Immature natural killer cell (primary cell): ENCODE measurements around the gene TFPI. TPM values are rescaled to one million over a fixed set of nuclear protein-coding genes. Genes with fewer than 3 reads are reported as not detected.

Experiments used
- DNase-seq, 3 donors: peaks; one replicate each; pipeline ENCODE4 v3.0.0; 2022; ENCODE audit warnings: mixed read lengths in 1 of 3
- H3K27ac Mint-ChIP-seq, 6 donors: one replicate each; pipeline ENCODE4 v1.8.0; 2020; ENCODE audit warnings: mixed read lengths in 6 of 6, mild to moderate bottlenecking in 5 of 6, inconsistent platforms in 4 of 6, moderate library complexity in 3 of 6
- H3K27me3 Mint-ChIP-seq, 3 donors: one replicate each; pipeline ENCODE4 v1.8.0; 2020 to 2021; ENCODE audit warnings: low read depth in 3 of 3, mild to moderate bottlenecking in 3 of 3, mixed read lengths in 3 of 3, moderate library complexity in 3 of 3, inconsistent platforms in 1 of 3
- H3K36me3 Mint-ChIP-seq, 3 donors: one replicate each; pipeline ENCODE4 v1.8.0; 2020; ENCODE audit warnings: mixed read lengths in 3 of 3, inconsistent platforms in 2 of 3, mild to moderate bottlenecking in 2 of 3
- H3K4me1 Mint-ChIP-seq, 2 donors: one replicate each; pipeline ENCODE4 v1.8.0; 2020; ENCODE audit warnings: inconsistent platforms in 2 of 2, mild to moderate bottlenecking in 2 of 2, mixed read lengths in 2 of 2, moderate library complexity in 1 of 2
- H3K4me3 Mint-ChIP-seq, 5 donors: one replicate each; pipeline ENCODE4 v1.8.0; 2020; ENCODE audit warnings: mild to moderate bottlenecking in 5 of 5, mixed read lengths in 5 of 5, inconsistent platforms in 3 of 5, moderate library complexity in 3 of 5
- H3K9me3 Mint-ChIP-seq, 6 donors: one replicate each; pipeline ENCODE4 v1.8.0; 2020; ENCODE audit warnings: mild to moderate bottlenecking in 6 of 6, mixed read lengths in 6 of 6, inconsistent platforms in 4 of 6, moderate library complexity in 3 of 6
- polyA plus RNA-seq, 3 donors: library from polyadenylated mRNA; unstranded; fragments of 300-500 nt; fragmentation: Illumina TruSeq; gene quantifications; one replicate each; pipeline ENCODE4 v1.2.3, GENCODE V29; 2021

Gene TFPI
- polyA plus RNA-seq, 3 donors from 2014 or later = 0.59 TPM; not detected in 2

- no peaks in the 10 kb centered on the region for H3K4me1 Mint-ChIP-seq
- H3K4me3 Mint-ChIP-seq = no peak overlapping the region
- peaks cover 0 to 4% (median 2%) of the 10 kb centered on the region in 6 donors for H3K9me3 Mint-ChIP-seq
- H3K27ac Mint-ChIP-seq = no peak overlapping the region
- H3K27me3 Mint-ChIP-seq = no peaks in the 10 kb centered on the region
- no peak for DNase-seq
- H3K36me3 Mint-ChIP-seq = no peaks in the 10 kb centered on the region
Measured at GRCh38 chr2:187497858-187498463, 56.3 kb downstream of the TFPI start.

- H3K4me1 Mint-ChIP-seq = no peaks in the 10 kb centered on the region
- no peaks in the 10 kb centered on the region for H3K27me3 Mint-ChIP-seq
Measured at GRCh38 chr2:187497140-187497539, 57.1 kb downstream of the TFPI start.

GRCh38 chr2:187495324-187495723 is 58.9 kb downstream of the TFPI start:
- H3K4me3 Mint-ChIP-seq = no peak overlapping the region
- peaks cover 0 to 10% (median under 1%) of the 10 kb centered on the region in 6 donors for H3K9me3 Mint-ChIP-seq
- H3K27me3 Mint-ChIP-seq = no peaks in the 10 kb centered on the region
- no peak for DNase-seq
- H3K36me3 Mint-ChIP-seq = no peaks in the 10 kb centered on the region
- no peaks in the 10 kb centered on the region for H3K4me1 Mint-ChIP-seq
- no peak overlapping the region for H3K27ac Mint-ChIP-seq

More at GRCh38 chr2:187497140-187497539, 57.1 kb downstream of the TFPI start:
- Mint-ChIP-seq H3K9me3 (peaks cover 0 to 7% (median under 1%) of the 10 kb centered on the region in 6 donors), H3K27ac (no peak overlapping the region), H3K4me3 (no peak overlapping the region), H3K36me3 (no peaks in the 10 kb centered on the region)
- no peak for DNase-seq

GRCh38 chr2:187493877-187494568 is 60.2 kb downstream of the TFPI start:
- no peak for DNase-seq
- no peaks in the 10 kb centered on the region for H3K4me1 Mint-ChIP-seq
- H3K9me3 Mint-ChIP-seq = peaks cover 0 to 14% (median under 1%) of the 10 kb centered on the region in 6 donors
- no peaks in the 10 kb centered on the region for H3K27me3 Mint-ChIP-seq
- no peaks in the 10 kb centered on the region for H3K36me3 Mint-ChIP-seq
- no peak overlapping the region for H3K27ac Mint-ChIP-seq
- H3K4me3 Mint-ChIP-seq = no peak overlapping the region

- H3K27ac Mint-ChIP-seq = no peak overlapping the region
- H3K4me3 Mint-ChIP-seq = no peak overlapping the region
- H3K4me1 Mint-ChIP-seq = no peaks in the 10 kb centered on the region
- H3K27me3 Mint-ChIP-seq = no peaks in the 10 kb centered on the region
- no peak for DNase-seq
- H3K9me3 Mint-ChIP-seq = peaks cover 0 to 14% (median under 1%) of the 10 kb centered on the region in 6 donors
- H3K36me3 Mint-ChIP-seq = no peaks in the 10 kb centered on the region
Measured at GRCh38 chr2:187493180-187493579, 61.1 kb downstream of the TFPI start.

GRCh38 chr2:187486241-187486640 is 68.0 kb downstream of the TFPI start:
- Mint-ChIP-seq H3K9me3 (peaks cover 0 to 4% (median 0%) of the 10 kb centered on the region in 6 donors), H3K27me3 (no peaks in the 10 kb centered on the region), H3K4me1 (no peaks in the 10 kb centered on the region), H3K4me3 (no peak overlapping the region), H3K27ac (no peak overlapping the region), H3K36me3 (no peaks in the 10 kb centered on the region)
- DNase-seq = no peak

GRCh38 chr2:187485523-187485922 is 68.7 kb downstream of the TFPI start:
- Mint-ChIP-seq H3K4me1 (no peaks in the 10 kb centered on the region), H3K9me3 (peaks cover 0 to 6% (median 0%) of the 10 kb centered on the region in 6 donors), H3K4me3 (no peak overlapping the region), H3K36me3 (no peaks in the 10 kb centered on the region), H3K27me3 (no peaks in the 10 kb centered on the region), H3K27ac (no peak overlapping the region)
- DNase-seq = no peak

- H3K4me3 Mint-ChIP-seq = no peak overlapping the region
- H3K36me3 Mint-ChIP-seq = no peaks in the 10 kb centered on the region
- no peaks in the 10 kb centered on the region for H3K27me3 Mint-ChIP-seq
- H3K9me3 Mint-ChIP-seq = peaks cover 0 to 6% (median 3%) of the 10 kb centered on the region in 6 donors
- H3K27ac Mint-ChIP-seq = no peak overlapping the region
- H3K4me1 Mint-ChIP-seq = no peaks in the 10 kb centered on the region
- DNase-seq = no peak
Measured at GRCh38 chr2:187483537-187483936, 70.7 kb downstream of the TFPI start.

GRCh38 chr2:187482796-187483195 is 71.4 kb downstream of the TFPI start:
- Mint-ChIP-seq H3K4me1 (no peaks in the 10 kb centered on the region), H3K4me3 (no peak overlapping the region), H3K27ac (no peak overlapping the region), H3K27me3 (no peaks in the 10 kb centered on the region), H3K36me3 (no peaks in the 10 kb centered on the region), H3K9me3 (peaks cover 0 to 6% (median 3%) of the 10 kb centered on the region in 6 donors)
- DNase-seq = no peak

- Mint-ChIP-seq H3K27me3 (peaks cover 0 to 1% (median 0%) of the 10 kb centered on the region in 3 donors), H3K4me3 (no peak overlapping the region), H3K9me3 (peaks cover 0 to 6% (median 3%) of the 10 kb centered on the region in 6 donors), H3K4me1 (no peaks in the 10 kb centered on the region), H3K27ac (no peak overlapping the region), H3K36me3 (no peaks in the 10 kb centered on the region)
- DNase-seq = no peak
Measured at GRCh38 chr2:187481543-187481942, 72.7 kb downstream of the TFPI start.

GRCh38 chr2:187478719-187479118 is 75.5 kb downstream of the TFPI start:
- Mint-ChIP-seq H3K9me3 (peaks cover 0 to 8% (median 5%) of the 10 kb centered on the region in 6 donors), H3K27ac (no peak overlapping the region), H3K36me3 (no peaks in the 10 kb centered on the region), H3K4me3 (no peak overlapping the region), H3K4me1 (no peaks in the 10 kb centered on the region), H3K27me3 (peaks cover 0 to 1% (median 0%) of the 10 kb centered on the region in 3 donors)
- DNase-seq = no peak

- H3K9me3 Mint-ChIP-seq = peaks cover 0 to 8% (median 4%) of the 10 kb centered on the region in 6 donors
- H3K27ac Mint-ChIP-seq = no peak overlapping the region
- H3K27me3 Mint-ChIP-seq = peaks cover 0 to 1% (median 0%) of the 10 kb centered on the region in 3 donors
Measured at GRCh38 chr2:187477051-187477450, 77.2 kb downstream of the TFPI start.

GRCh38 chr2:187475499-187476248 is 78.6 kb downstream of the TFPI start:
- no peaks in the 10 kb centered on the region for H3K4me1 Mint-ChIP-seq
- H3K4me3 Mint-ChIP-seq = no peak overlapping the region
- no peak overlapping the region for H3K27ac Mint-ChIP-seq
- no peak for DNase-seq
- peaks cover 0 to 1% (median 0%) of the 10 kb centered on the region in 3 donors for H3K27me3 Mint-ChIP-seq
- H3K36me3 Mint-ChIP-seq = no peaks in the 10 kb centered on the region
- H3K9me3 Mint-ChIP-seq = peaks cover 0 to 8% (median 4%) of the 10 kb centered on the region in 6 donors

More at GRCh38 chr2:187477051-187477450, 77.2 kb downstream of the TFPI start:
- Mint-ChIP-seq H3K36me3 (no peaks in the 10 kb centered on the region), H3K4me3 (no peak overlapping the region), H3K4me1 (no peaks in the 10 kb centered on the region)
- DNase-seq = no peak

- DNase-seq = no peak
- H3K9me3 Mint-ChIP-seq = peaks cover 0 to 12% (median 3%) of the 10 kb centered on the region in 6 donors
- no peak overlapping the region for H3K27ac Mint-ChIP-seq
- H3K36me3 Mint-ChIP-seq = no peaks in the 10 kb centered on the region
- H3K4me1 Mint-ChIP-seq = no peaks in the 10 kb centered on the region
- H3K27me3 Mint-ChIP-seq = peaks cover 0 to 2% (median 0%) of the 10 kb centered on the region in 3 donors
- no peak overlapping the region for H3K4me3 Mint-ChIP-seq
Measured at GRCh38 chr2:187470698-187471097, 83.5 kb downstream of the TFPI start.
